Measurements from ENCODE around the gene POFUT1. TPM values are rescaled to one million over a fixed set of nuclear protein-coding genes. Genes with fewer than 3 reads are reported as not detected.

Gene POFUT1
- total and polyA plus RNA-seq, 2 of the 8 experiments (the other 6 are each of a cell fraction or from before 2014, with no cell fraction given), result 19.4 to 24.4 TPM

GRCh38 chr20:32191873-32192272 is 15.8 kb upstream of the POFUT1 start (continued):
- TF ChIP-seq SAP30 (IDR thresholded peaks at IDR 0.05; ENCODE audit: insufficient read depth, insufficient replicate concordance, low read length) (no peak), POU5F1 (IDR thresholded peaks at IDR 0.05; ENCODE audit: low read depth, low read length) (no peak)
